Placental pericyte (primary cell): ENCODE measurements around the gene CBX3. TPM values are rescaled to one million over a fixed set of nuclear protein-coding genes. Genes with fewer than 3 reads are reported as not detected.

Source experiments
- total RNA-seq: library from RNA; depleted of rRNA; stranded (reverse); fragments of >200 nt; gene quantifications from 2 replicates; pipeline ENCODE4 v1.2.3, GENCODE V29; 2012

Gene CBX3
- 86.4 and 114 TPM in 2 replicates for total RNA-seq

DNA sequence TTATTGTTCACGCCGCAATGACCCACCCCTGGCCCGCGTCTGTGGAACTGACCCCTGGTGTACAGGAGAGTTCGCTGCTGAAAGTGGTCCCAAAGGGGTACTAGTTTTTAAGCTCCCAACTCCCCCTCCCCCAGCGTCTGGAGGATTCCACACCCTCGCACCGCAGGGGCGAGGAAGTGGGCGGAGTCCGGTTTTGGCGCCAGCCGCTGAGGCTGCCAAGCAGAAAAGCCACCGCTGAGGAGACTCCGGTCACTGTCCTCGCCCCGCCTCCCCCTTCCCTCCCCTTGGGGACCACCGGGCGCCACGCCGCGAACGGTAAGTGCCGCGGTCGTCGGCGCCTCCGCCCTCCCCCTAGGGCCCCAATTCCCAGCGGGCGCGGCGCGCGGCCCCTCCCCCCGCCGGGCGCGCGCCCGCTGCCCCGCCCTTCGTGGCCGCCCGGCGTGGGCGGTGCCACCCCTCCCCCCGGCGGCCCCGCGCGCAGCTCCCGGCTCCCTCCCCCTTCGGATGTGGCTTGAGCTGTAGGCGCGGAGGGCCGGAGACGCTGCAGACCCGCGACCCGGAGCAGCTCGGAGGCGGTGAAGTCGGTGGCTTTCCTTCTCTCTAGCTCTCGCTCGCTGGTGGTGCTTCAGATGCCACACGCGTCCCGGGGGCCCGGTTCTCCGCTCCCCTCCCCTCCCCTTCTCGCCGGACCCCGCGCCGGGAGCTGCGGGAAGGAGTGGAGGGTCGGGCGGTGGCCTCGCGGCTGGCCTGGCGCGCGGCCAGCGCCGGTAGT is at the start of gene CBX3:
TSS of gene CBX3 (plus strand) at position 499 of the 772 bp plus-strand sequence. CDS start 1,254 bp downstream, outside the sequence.

GRCh38 chr7:26151953-26152781 is 49.4 kb upstream of the CBX3 start, which contains the start of gene NFE2L3:
TSS of gene NFE2L3 (plus strand) at chr7:26152198. CDS start at chr7:26152499, 301 bp downstream.

GRCh38 chr7:26200444-26201246 is 900 bp upstream of the CBX3 start, which contains the start of gene HNRNPA2B1:
TSS of gene HNRNPA2B1 (minus strand) at chr7:26200746. CDS start at chr7:26200577, 169 bp downstream.

Other genes with a start within 250 kb of the CBX3 start
- 17.9 and 31.6 TPM in 2 replicates for gene NFE2L3, start 49.5 kb upstream of the CBX3 start, total RNA-seq
- gene HNRNPA2B1, start 999 bp upstream of the CBX3 start, total RNA-seq = 83.2 and 107 TPM in 2 replicates
- gene SNX10, start 90.1 kb downstream of the CBX3 start, total RNA-seq = 0.22 and 0.72 TPM in 2 replicates